GM19324 (cell line): Measurements from ENCODE around the gene AGAP3.

Experiments used
- ATAC-seq: cut with Tn5 transposase; IDR thresholded peaks from one replicate; pipeline ENCODE4 v1.9.1; 2021; ENCODE audit warnings: mild to moderate bottlenecking, moderate library complexity; ENCODE audit not compliant: unreplicated experiment, low FRiP score

The AGAP3 gene

GRCh38 chr7:151057989-151058780 lies 28.1 kb upstream of the AGAP3 start:
- peak; percentile 86 for ATAC-seq

- ATAC-seq = no peak
These were observed 27.4 kb upstream of the AGAP3 start for GRCh38 chr7:151058781-151059366.

- peak; percentile 43 for ATAC-seq
These were observed 26.7 kb upstream of the AGAP3 start, which contains the start of gene SLC4A2 for GRCh38 chr7:151059367-151060112. SLC4A2 (plus strand) TSS chr7:151059589; CDS start chr7:151061988, 2,399 bp downstream.

GRCh38 chr7:151060113-151060415 lies 26.2 kb upstream of the AGAP3 start:
- ATAC-seq = no peak

- no peak for ATAC-seq
These were observed 25.7 kb upstream of the AGAP3 start for GRCh38 chr7:151060416-151061212.

GRCh38 chr7:151061213-151062110 lies 24.8 kb upstream of the AGAP3 start:
- no peak for ATAC-seq

- ATAC-seq = no peak
These were observed 24.2 kb upstream of the AGAP3 start for GRCh38 chr7:151062111-151062398.

- ATAC-seq = no peak
These were observed 23.7 kb upstream of the AGAP3 start for GRCh38 chr7:151062399-151063211.

- ATAC-seq = no peak
These were observed 23.1 kb upstream of the AGAP3 start for GRCh38 chr7:151063212-151063561.

- ATAC-seq = no peak
These were observed 21.8 kb upstream of the AGAP3 start for GRCh38 chr7:151064454-151064853.

GRCh38 chr7:151064993-151065392 lies 21.3 kb upstream of the AGAP3 start:
- no peak for ATAC-seq

- ATAC-seq = no peak
These were observed 20.8 kb upstream of the AGAP3 start for GRCh38 chr7:151065516-151065915.

GRCh38 chr7:151066273-151066974 lies 19.9 kb upstream of the AGAP3 start:
- ATAC-seq = no peak

- no peak for ATAC-seq
These were observed 18.1 kb upstream of the AGAP3 start for GRCh38 chr7:151068069-151068773.

- ATAC-seq = no peak
These were observed 16.3 kb upstream of the AGAP3 start for GRCh38 chr7:151069841-151070573.

GRCh38 chr7:151070574-151070960 lies 15.7 kb upstream of the AGAP3 start:
- no peak for ATAC-seq
